ENCODE measurements around the gene PDE4DIP. TPM values are rescaled to one million over a fixed set of nuclear protein-coding genes. Genes with fewer than 3 reads are reported as not detected.
"Not testable (repeated sequence)": the region's sequence is repeated elsewhere in the genome, so short reads cannot be mapped to it uniquely, and the experiment has no call there.

The PDE4DIP gene
- 10 to 100 TPM; 36.6 to 49.8 TPM for total RNA-seq

DNA sequence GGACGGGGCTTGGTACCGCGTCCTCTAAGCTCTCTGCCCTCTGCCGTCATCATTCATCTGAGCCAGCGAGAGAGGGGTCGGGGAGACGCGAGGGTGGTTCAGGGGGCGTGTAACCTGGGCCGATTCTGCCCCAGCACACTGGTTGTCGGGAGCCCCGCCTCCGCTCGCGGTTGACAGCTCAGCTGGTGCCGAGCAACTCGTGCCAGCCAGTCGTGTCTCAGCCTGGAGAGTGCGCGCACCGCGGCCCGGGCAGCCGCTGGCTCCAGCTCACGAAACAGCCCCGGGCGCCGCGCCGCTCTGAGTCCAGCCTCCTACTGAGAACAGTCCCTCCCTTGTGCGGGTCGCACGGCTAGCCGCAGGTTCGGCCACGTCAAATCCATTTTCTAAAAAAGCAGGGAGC, at the start of gene PDE4DIP:
Gene PDE4DIP, plus strand, starts transcription at position 209 of the 400 bp plus-strand sequence. CDS start 347 bp downstream, outside the sequence.
- H3K9me3 ChIP-seq; H3K27ac ChIP-seq; intact Hi-C loops (cut with DNase I); H3K27me3 ChIP-seq; H3K4me1 ChIP-seq; H3K4me3 ChIP-seq; H3K36me3 ChIP-seq (replicated peaks in 1 of 2; ENCODE audit: insufficient read depth in 1 of 2, low read depth in 2 of 2): not testable (repeated sequence)
- WGBS, 2 donors: 4% methylated on average over 5 of the region's 36 CpGs; no CpG with 5 or more reads in 1 of the 2 donors
- ATAC-seq (peak; percentile 87), DNase-seq (peak in 3 of 4 donors; percentile 8 to 28 (median 28))

DNA sequence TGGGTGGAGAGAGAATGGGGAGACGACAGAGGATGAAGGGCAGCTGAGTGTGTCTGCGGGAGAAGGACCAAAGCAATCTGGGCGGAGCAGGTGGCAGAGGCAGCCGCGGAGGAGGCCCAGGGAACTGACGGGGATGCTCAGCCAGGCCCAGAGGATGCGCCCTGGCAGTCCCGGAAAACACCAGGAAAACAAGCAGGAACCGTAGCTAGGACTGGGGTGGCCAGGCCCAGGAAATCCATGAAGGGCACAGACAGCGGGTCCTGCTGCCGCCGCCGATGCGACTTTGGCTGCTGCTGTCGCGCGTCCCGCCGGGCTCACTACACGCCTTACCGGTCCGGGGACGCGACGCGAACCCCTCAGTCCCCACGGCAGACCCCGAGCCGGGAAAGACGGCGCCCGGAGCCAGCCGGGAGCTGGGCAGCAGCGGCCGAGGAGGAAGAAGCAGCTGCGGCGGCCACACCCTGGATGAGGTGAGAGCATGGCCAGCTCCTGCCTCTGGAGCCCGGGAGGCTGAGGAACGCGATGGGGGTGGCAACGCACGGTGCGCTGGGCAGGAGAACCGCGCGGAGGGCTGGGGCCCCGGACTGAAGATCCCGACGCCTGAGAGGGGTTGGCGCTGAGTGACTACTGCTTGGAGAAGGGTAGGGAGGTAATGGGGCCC, 35.8 kb upstream of the PDE4DIP start:
- ATAC-seq, H3K9me3 ChIP-seq: not testable (repeated sequence)

DNA sequence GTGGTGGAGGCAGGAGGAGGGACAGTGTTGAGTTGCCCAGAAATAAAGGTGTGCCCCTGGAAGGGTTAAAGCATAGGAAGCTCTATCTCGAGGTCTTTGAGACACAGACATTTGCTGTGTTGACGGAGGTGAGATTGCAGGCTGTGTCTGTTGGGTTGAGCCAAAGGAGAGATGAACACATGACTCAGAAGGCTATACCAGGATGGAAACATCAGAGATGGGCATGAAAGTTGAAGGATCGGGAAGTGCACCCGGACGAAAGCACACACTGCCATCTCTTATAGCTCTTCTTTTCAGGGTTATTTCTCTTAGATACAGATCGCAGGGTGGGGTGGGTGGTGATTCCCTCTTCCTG, 35.3 kb upstream of the PDE4DIP start:
- H3K9me3 ChIP-seq; H3K36me3 ChIP-seq (replicated peaks in 1 of 2; ENCODE audit: insufficient read depth in 1 of 2, low read depth in 2 of 2); ATAC-seq; H3K27me3 ChIP-seq; H3K4me3 ChIP-seq; DNase-seq; H3K4me1 ChIP-seq; H3K27ac ChIP-seq; intact Hi-C loops (cut with DNase I): not testable (repeated sequence)
- WGBS, 2 donors: no CpG with 5 or more reads among the region's 6 CpGs

More for the DNA sequence above, 35.8 kb upstream of the PDE4DIP start:
- H3K36me3 ChIP-seq (replicated peaks in 1 of 2; ENCODE audit: insufficient read depth in 1 of 2, low read depth in 2 of 2); H3K4me1 ChIP-seq; intact Hi-C loops (cut with DNase I); H3K27me3 ChIP-seq; H3K4me3 ChIP-seq; H3K27ac ChIP-seq; DNase-seq: not testable (repeated sequence)
- no CpG with 5 or more reads among the region's 50 CpGs for WGBS, 2 donors

DNA sequence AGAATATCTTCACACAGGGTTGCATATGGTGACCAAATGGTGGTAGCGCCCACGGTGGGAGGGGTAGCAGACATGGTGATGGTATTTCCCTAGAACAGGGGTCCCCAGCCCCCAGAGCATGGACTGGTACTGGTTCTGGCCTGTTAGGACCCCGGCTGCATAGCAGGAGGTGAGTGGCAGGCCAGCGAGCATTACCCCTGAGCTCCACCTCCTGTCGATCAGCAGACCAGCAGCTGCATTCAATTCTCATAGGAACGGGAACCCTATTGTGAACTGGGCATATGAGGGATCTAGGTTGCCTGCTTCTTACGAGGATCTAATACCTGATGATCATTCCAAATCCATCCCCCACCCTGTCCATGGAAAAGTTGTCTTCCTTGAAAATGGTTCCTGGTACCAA, 22.0 kb upstream of the PDE4DIP start:
- DNase-seq; H3K4me1 ChIP-seq; H3K9me3 ChIP-seq; H3K36me3 ChIP-seq (replicated peaks in 1 of 2; ENCODE audit: insufficient read depth in 1 of 2, low read depth in 2 of 2); H3K4me3 ChIP-seq; H3K27me3 ChIP-seq; H3K27ac ChIP-seq; intact Hi-C loops (cut with DNase I); ATAC-seq: not testable (repeated sequence)
- 100% methylated on average over 1 of the region's 7 CpGs; no CpG with 5 or more reads in 1 of the 2 donors for WGBS, 2 donors

DNA sequence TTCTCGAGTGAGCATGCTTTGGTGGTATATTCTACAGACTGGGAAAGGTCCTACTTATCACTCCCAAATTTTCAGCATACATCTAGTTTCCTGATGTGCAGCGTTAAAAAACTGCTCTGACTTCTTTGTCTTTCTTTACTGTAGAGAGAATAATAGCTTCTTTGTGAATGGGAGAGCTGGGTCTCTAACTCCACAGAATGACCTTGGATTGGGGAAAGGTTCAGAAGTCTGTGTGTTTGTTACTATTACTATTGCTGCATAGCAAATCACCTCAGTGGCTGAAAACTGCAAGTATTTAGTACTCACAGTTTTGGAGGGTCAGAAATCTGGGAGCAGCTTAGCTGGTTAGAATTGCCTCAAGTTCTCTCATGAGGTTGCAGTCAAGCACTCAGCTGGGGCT, 20.4 kb upstream of the PDE4DIP start:
- H3K4me3 ChIP-seq; H3K27me3 ChIP-seq; ATAC-seq; DNase-seq; H3K36me3 ChIP-seq (replicated peaks in 1 of 2; ENCODE audit: insufficient read depth in 1 of 2, low read depth in 2 of 2); H3K4me1 ChIP-seq; H3K9me3 ChIP-seq; H3K27ac ChIP-seq; intact Hi-C loops (cut with DNase I): not testable (repeated sequence)
- WGBS, 2 donors: 33% methylated on average over 1 of the region's 2 CpGs; no CpG with 5 or more reads in 1 of the 2 donors

DNA sequence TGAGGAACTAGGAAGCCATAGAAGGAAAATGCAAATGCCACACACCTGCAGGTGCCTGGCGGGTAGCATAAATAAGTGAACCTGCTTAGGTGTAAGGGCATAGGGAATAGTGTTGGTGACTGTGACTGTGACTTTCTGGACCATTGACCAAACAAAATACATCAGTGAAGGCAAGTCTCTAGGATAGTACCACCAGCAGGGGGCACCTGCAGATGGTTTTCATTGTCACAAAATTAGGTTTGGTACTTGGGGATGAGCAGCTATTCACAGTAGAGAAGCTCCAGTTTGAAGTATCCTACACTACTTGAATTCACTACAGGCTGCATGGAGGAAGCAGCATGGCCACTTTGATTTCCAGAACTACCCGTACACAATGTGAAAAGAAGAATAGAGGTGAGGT, 19.2 kb upstream of the PDE4DIP start:
- H3K9me3 ChIP-seq; H3K4me3 ChIP-seq; DNase-seq; H3K4me1 ChIP-seq; H3K36me3 ChIP-seq (replicated peaks in 1 of 2; ENCODE audit: insufficient read depth in 1 of 2, low read depth in 2 of 2); intact Hi-C loops (cut with DNase I); H3K27me3 ChIP-seq; H3K27ac ChIP-seq: not testable (repeated sequence)
- peak; percentile 47 for ATAC-seq
- WGBS, 2 donors: no CpG with 5 or more reads among the region's 2 CpGs

DNA sequence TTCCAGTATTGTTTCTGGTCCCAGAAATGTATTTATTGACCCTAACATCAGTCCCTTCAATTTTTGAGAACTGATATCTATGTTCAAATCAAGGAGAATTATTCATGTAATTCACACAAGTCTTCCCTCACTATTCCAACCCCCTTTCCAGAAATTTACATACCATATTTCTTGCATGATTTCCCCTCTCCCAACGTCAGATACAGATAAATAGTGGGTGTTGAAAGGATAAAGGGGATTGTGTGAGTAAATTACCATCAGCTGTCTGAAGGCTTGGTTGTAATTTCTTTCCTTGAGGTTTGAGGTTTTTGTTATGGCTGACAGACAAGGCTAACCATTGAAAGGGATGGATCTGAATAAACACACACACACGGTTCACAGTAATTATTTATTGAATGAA, 15.7 kb upstream of the PDE4DIP start:
- H3K4me3 ChIP-seq; H3K36me3 ChIP-seq (replicated peaks in 1 of 2; ENCODE audit: insufficient read depth in 1 of 2, low read depth in 2 of 2); H3K9me3 ChIP-seq; H3K27me3 ChIP-seq; H3K4me1 ChIP-seq; H3K27ac ChIP-seq; ATAC-seq; DNase-seq; intact Hi-C loops (cut with DNase I): not testable (repeated sequence)
- 33 to 50% methylated on average over 1 of the region's 2 CpGs for WGBS, 2 donors

DNA sequence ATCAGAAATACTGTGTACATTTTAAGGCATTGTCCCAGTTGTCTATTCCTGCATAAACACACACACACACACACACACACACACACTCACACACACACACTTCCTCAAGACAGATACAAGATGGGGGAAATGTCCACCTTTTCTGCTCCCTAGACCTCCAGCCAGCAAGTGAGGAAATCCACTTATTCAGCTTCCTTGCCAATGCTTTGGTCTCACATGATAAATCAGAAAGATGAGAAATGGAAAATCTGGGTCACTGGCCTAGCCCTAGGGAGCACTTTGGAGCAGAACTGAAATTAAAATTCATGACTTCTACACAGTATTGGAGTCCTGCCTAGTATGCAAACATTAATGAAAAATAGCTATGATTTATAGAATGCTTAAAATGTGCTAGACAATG, 15.3 kb upstream of the PDE4DIP start:
- H3K4me3 ChIP-seq; DNase-seq; H3K27me3 ChIP-seq; ATAC-seq; H3K27ac ChIP-seq; H3K4me1 ChIP-seq; H3K9me3 ChIP-seq; H3K36me3 ChIP-seq (replicated peaks in 1 of 2; ENCODE audit: insufficient read depth in 1 of 2, low read depth in 2 of 2); intact Hi-C loops (cut with DNase I): not testable (repeated sequence)

DNA sequence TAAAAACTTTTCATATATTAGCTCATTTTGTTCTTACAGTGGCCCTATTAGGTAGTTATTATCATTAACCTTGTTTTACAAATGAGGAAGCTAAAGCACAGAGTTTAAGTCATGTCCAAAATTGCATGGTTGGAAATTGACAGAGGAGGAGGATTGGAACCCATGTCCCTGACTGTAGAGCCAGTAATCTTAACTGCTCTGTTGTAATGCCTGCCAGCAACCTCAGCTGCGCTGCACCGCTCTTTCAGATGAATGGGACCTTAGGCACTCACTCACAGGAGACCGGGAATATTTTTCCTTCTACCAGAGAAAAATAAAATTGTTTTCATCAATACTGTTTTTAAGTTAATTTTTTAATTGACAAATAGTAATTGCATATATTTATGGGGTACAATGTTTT, 14.9 kb upstream of the PDE4DIP start:
- H3K9me3 ChIP-seq; DNase-seq; H3K4me3 ChIP-seq; H3K4me1 ChIP-seq; H3K36me3 ChIP-seq (replicated peaks in 1 of 2; ENCODE audit: insufficient read depth in 1 of 2, low read depth in 2 of 2); intact Hi-C loops (cut with DNase I); H3K27ac ChIP-seq; H3K27me3 ChIP-seq; ATAC-seq: not testable (repeated sequence)
- no CpG with 5 or more reads among the region's 3 CpGs for WGBS, 2 donors

DNA sequence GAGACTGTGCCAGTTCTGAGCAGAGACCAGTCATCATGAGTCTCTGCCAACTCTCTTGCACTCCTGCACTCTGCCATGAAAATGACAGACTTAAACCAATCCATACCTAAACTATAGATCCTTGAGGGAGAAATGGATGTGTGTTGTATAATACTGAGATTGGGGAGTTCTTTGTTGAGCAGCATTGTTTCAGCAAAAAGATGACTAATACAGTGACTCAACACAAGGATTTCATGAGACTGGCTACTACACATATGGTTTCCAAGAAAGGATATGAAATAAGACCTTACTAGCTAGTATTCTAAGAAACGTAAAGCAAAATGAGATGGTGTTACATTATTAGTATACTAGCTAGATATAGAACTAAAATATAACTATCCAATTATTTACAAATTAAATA, 3.0 kb upstream of the PDE4DIP start:
- no CpG with 5 or more reads among the region's 1 CpG for WGBS, 2 donors
- H3K4me3 ChIP-seq; H3K4me1 ChIP-seq; H3K27ac ChIP-seq; H3K36me3 ChIP-seq (replicated peaks in 1 of 2; ENCODE audit: insufficient read depth in 1 of 2, low read depth in 2 of 2); DNase-seq; H3K9me3 ChIP-seq; intact Hi-C loops (cut with DNase I); ATAC-seq; H3K27me3 ChIP-seq: not testable (repeated sequence)

DNA sequence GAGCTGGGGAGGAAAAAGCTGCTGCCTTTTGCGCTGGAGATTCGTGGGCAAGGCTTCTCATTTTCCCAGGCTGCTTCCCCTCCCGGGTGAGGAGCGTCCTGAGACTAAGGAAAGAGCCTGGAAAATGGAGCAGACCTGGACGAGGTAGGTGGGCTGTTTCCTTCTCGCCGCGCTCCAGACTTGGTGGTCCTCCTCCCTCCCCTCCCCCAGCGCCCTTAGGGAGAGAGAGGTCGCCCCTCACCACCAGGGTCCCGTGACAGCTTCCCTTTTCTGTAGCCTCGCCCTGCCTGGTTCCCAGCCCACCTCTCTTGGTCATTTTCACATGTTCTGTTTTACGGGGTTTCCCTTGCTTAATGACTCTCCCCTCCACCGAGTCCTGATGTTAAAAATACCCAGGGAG, 423 bp downstream of the PDE4DIP start:
- H3K27ac ChIP-seq; intact Hi-C loops (cut with DNase I); H3K36me3 ChIP-seq (replicated peaks in 1 of 2; ENCODE audit: insufficient read depth in 1 of 2, low read depth in 2 of 2); H3K27me3 ChIP-seq; H3K9me3 ChIP-seq; H3K4me3 ChIP-seq; H3K4me1 ChIP-seq; DNase-seq: not testable (repeated sequence)
- ATAC-seq: peak; percentile 29
- no CpG with 5 or more reads among the region's 14 CpGs for WGBS, 2 donors

DNA sequence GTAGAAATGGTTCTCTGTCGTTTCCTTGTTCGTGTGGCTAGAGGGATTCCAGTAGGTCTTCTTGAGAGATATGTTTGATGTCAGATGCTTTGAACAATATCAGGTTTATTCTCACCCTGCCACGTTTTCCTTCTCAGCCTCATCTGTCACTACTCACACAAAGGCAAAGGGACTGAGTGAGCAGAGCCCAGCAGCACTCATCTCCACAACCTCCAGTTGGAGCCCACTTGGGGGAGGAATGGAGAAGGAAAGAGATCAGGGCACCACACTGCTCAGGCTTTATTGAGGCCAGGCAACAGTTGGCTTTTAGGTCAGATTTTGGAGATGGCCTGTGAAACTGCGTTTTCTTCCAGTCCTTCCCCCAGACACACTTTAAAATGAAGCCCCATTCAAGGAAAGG, 840 bp downstream of the PDE4DIP start:
- H3K4me3 ChIP-seq; H3K4me1 ChIP-seq; H3K36me3 ChIP-seq (replicated peaks in 1 of 2; ENCODE audit: insufficient read depth in 1 of 2, low read depth in 2 of 2); H3K27me3 ChIP-seq; intact Hi-C loops (cut with DNase I); H3K27ac ChIP-seq; H3K9me3 ChIP-seq; DNase-seq: not testable (repeated sequence)
- no CpG with 5 or more reads among the region's 4 CpGs for WGBS, 2 donors
- peak; percentile 30 for ATAC-seq
